Bronchial epithelial cell (primary cell): ENCODE data around the gene MLH3. TPM values are rescaled to one million over a fixed set of nuclear protein-coding genes. Genes with fewer than 3 reads are reported as not detected.

Experiments used
- DNase-seq: peaks from one replicate; pipeline ENCODE4 v3.0.0-alpha.2; 2010; ENCODE audit warnings: low read depth
- FAIRE-seq: peaks from 2 replicates; lab custom pipeline; 2011; peaks lifted over from hg19 to GRCh38; lab: Jason Lieb, UNC
- H3K27me3 ChIP-seq: 2 replicates; pipeline ENCODE4 v1.5.1; 2011; ENCODE audit warnings: low read length; ENCODE audit not compliant: control insufficient read depth, insufficient read depth
- H3K36me3 ChIP-seq: 2 replicates; pipeline ENCODE4 v1.5.1; 2011; ENCODE audit warnings: low read length; ENCODE audit not compliant: control insufficient read depth, insufficient read depth
- H3K4me3 ChIP-seq: 2 replicates; pipeline ENCODE4 v1.5.1; 2011; ENCODE audit warnings: mild to moderate bottlenecking, low read depth, low read length, control low read depth
- CTCF ChIP-seq: IDR thresholded peaks from 2 replicates; pipeline ENCODE4 v1.5.1; 2011; ENCODE audit warnings: mild to moderate bottlenecking, moderate library complexity, low read length, control low read depth, inconsistent platforms; ENCODE audit not compliant: insufficient read depth, severe bottlenecking
- total RNA-seq: library from RNA; depleted of rRNA; stranded (reverse); fragments of >200 nt; gene quantifications from 2 replicates; pipeline ENCODE4 v1.2.1, GENCODE V29; 2014

MLH3 gene
- total RNA-seq, 1 donor from 2014 or later: 24.0 TPM

GRCh38 chr14:74982661-74983060 is 68.6 kb downstream of the MLH3 start:
- Histone ChIP-seq H3K36me3 (no peaks in the 10 kb centered on the region), H3K4me3 (no peak overlapping the region), H3K27me3 (no peaks in the 10 kb centered on the region)
- no peak for TF ChIP-seq CTCF
- DNase-seq (no peak), FAIRE-seq (no peak)

- Histone ChIP-seq H3K36me3 (no peaks in the 10 kb centered on the region), H3K4me3 (no peak overlapping the region), H3K27me3 (no peaks in the 10 kb centered on the region)
- no peak for FAIRE-seq
- no peak for TF ChIP-seq CTCF
- DNase-seq: no peak
Measured at GRCh38 chr14:74981833-74982232, 69.4 kb downstream of the MLH3 start.

- DNase-seq (no peak), FAIRE-seq (no peak)
- Histone ChIP-seq H3K27me3 (no peaks in the 10 kb centered on the region), H3K4me3 (no peak overlapping the region), H3K36me3 (no peaks in the 10 kb centered on the region)
- no peak for TF ChIP-seq CTCF
Measured at GRCh38 chr14:74981462-74981782, 69.8 kb downstream of the MLH3 start.

- FAIRE-seq (no peak), DNase-seq (no peak)
- Histone ChIP-seq H3K36me3 (no peaks in the 10 kb centered on the region), H3K4me3 (no peak overlapping the region), H3K27me3 (no peaks in the 10 kb centered on the region)
- TF ChIP-seq CTCF: no peak
Measured at GRCh38 chr14:74980731-74981461, 70.4 kb downstream of the MLH3 start.

GRCh38 chr14:74980398-74980730 is 70.9 kb downstream of the MLH3 start:
- no peak for TF ChIP-seq CTCF
- Histone ChIP-seq H3K27me3 (no peaks in the 10 kb centered on the region), H3K36me3 (no peaks in the 10 kb centered on the region), H3K4me3 (no peak overlapping the region)
- FAIRE-seq (no peak), DNase-seq (no peak)
